H1 (cell line): ENCODE measurements around the gene CCDC83. TPM values are rescaled to one million over a fixed set of nuclear protein-coding genes. Genes with fewer than 3 reads are reported as not detected.

ENCODE experiments used
- BCL11A ChIP-seq, 2 experiments: IDR thresholded peaks; one replicate each; pipeline ENCODE4 v1.6.1; 2011; ENCODE audit warnings: low read depth in 2 of 2, low read length in 2 of 2, mild to moderate bottlenecking in 2 of 2
- BRCA1 ChIP-seq: IDR thresholded peaks from 2 replicates; pipeline ENCODE4 v1.6.1; 2012; ENCODE audit warnings: low read depth, low read length, improper control_type of control experiment
- CEBPB ChIP-seq: IDR thresholded peaks from 2 replicates; pipeline ENCODE4 v1.6.1; 2012; ENCODE audit warnings: low read depth, low read length
- CHD7 ChIP-seq: fragments of 300-600 bp; sonication (generic); IDR thresholded peaks from 2 replicates; pipeline ENCODE4 v1.7.1; 2012; ENCODE audit warnings: low read length, moderate library complexity, mild to moderate bottlenecking, inconsistent platforms; ENCODE audit not compliant: insufficient replicate concordance
- CTBP2 ChIP-seq: IDR thresholded peaks from 2 replicates; pipeline ENCODE4 v1.7.0; 2011; ENCODE audit warnings: borderline replicate concordance, mild to moderate bottlenecking, moderate library complexity, mixed read lengths, low read length; ENCODE audit not compliant: insufficient read depth, insufficient read length
- EZH2 ChIP-seq: fragments of 200-600 bp; sonication (generic); IDR thresholded peaks from 2 replicates; pipeline ENCODE4 v1.7.1; 2012; ENCODE audit warnings: low read depth, mild to moderate bottlenecking, moderate library complexity, low read length, inconsistent platforms; ENCODE audit not compliant: severe bottlenecking
- HDAC6 ChIP-seq: IDR thresholded peaks from one replicate; pipeline ENCODE4 v1.7.1; 2012; ENCODE audit warnings: low read depth, mild to moderate bottlenecking, inconsistent platforms, low read length, moderate library complexity
- KDM4A ChIP-seq: IDR thresholded peaks from one replicate; pipeline ENCODE4 v1.7.1; 2012; ENCODE audit warnings: low read depth, mild to moderate bottlenecking, moderate library complexity, low read length, inconsistent platforms; ENCODE audit not compliant: severe bottlenecking
- MAX ChIP-seq: IDR thresholded peaks from 2 replicates; pipeline ENCODE4 v1.6.1; 2012; ENCODE audit warnings: inconsistent platforms
- POLR2A ChIP-seq, 2 experiments: IDR thresholded peaks; 1 replicate in 1 of 2; 2 replicates in 1 of 2; pipeline ENCODE4 v1.6.1; 2011; ENCODE audit warnings: low read depth in 2 of 2, low read length in 2 of 2, mild to moderate bottlenecking in 2 of 2; ENCODE audit errors: control extremely low read depth in 1 of 2
- RXRA ChIP-seq: IDR thresholded peaks from 2 replicates; pipeline ENCODE4 v1.6.1; 2011; ENCODE audit warnings: low read depth, mild to moderate bottlenecking, low read length, moderate library complexity; ENCODE audit not compliant: insufficient read depth
- polyA plus RNA-seq, 7 experiments: library from polyadenylated mRNA; depleted of rRNA in 3 of 7; stranded (reverse) in 5 of 7; unstranded in 2 of 7; fragments of >200 nt in 5 of 7; fragments of 200-250 nt in 2 of 7; gene quantifications; 1 replicate in 5 of 7; 2 replicates in 1 of 7; 4 replicates in 1 of 7; pipeline versions ENCODE4 v1.2.1 to v1.2.3, GENCODE V29; 2011 to 2013; ENCODE audit warnings: missing spikeins in 2 of 7, mixed read lengths in 2 of 7
- total RNA-seq: library from RNA; stranded (reverse); fragmentation: NEBNext Ultra II Directional; extraction: Animal tissue kit (Norgen Biotek cat#: 25700); gene quantifications from 2 replicates; pipeline ENCODE4 v1.2.1, GENCODE V29; 2021

CCDC83 gene
- total and polyA plus RNA-seq, 2 of the 8 experiments (the other 6 are each of a cell fraction or from before 2014, with no cell fraction given) = not detected

GRCh38 chr11:85960678-85961077, 105.5 kb downstream of the CCDC83 start (continued):
- TF ChIP-seq CHD7 = no peak
- no peak for TF ChIP-seq RXRA
- no peak for TF ChIP-seq EZH2
- TF ChIP-seq POLR2A (IDR thresholded peaks at IDR 0.05; ENCODE audit: control extremely low read depth in 1 of 2, low read depth in 2 of 2, low read length in 2 of 2) = no peak
- no peak for TF ChIP-seq HDAC6
- TF ChIP-seq CEBPB = no peak
- TF ChIP-seq BCL11A (IDR thresholded peaks at IDR 0.05; ENCODE audit: low read depth in 2 of 2, low read length in 2 of 2) = no peak
- no peak for TF ChIP-seq BRCA1
- TF ChIP-seq MAX = no peak
- TF ChIP-seq KDM4A = no peak
- TF ChIP-seq CTBP2 = no peak
